B cell (primary cell): ENCODE results near the gene CERS6.

Experiments
- EZH2 ChIP-seq: IDR thresholded peaks from 2 replicates; pipeline ENCODE4 v1.6.1; 2012; ENCODE audit warnings: borderline replicate concordance, low read depth, mild to moderate bottlenecking, moderate library complexity, low read length; ENCODE audit not compliant: insufficient read depth, poor library complexity, severe bottlenecking
- TF ChIP-seq, protein P1 (sequence below): fragments of 200-600 bp; IDR thresholded peaks from one replicate; pipeline ENCODE4 v1.8.0; 2022; ENCODE audit warnings: antibody characterized with exemption, mild to moderate bottlenecking

DNA sequence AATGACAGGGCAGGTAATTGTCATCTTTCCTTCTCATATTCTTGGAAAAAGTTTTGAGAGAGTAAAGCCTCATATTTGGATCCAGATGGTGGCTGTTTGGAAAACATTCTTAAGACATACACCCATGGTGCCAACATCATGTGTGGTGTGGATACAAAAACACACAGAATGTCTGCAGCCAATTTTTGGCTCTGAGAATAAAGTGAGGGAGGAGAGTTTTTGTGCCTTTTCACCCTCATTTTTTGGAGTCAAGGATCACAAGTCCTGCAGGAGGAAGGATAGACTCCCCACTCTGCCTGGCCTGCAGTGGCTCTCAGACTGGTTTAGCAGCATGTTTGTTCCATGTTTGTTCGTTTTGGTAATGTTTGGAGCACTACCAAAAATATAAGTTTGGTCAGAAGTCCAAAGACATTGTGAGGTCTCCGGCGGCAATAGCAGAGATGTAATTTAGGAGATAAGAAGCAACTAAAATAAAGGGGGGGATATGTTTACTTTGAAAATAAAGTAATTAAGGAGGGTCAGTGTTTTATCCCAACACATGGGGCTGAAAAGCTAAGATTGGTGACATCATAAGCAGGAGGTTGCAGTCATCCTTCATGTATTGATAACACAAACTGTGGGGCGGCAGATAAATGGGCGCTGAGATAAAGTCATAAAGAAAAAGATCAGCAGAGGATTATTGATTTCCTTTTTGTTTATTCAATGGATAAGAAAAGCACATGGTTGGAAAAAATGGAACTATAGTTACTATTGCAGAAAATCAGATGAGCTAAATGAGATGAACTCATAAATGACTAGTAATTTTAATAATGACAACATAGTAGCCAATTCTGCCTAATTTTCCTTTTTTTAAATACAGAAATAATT, 347.0 kb downstream of the CERS6 start:
- TF ChIP-seq EZH2, result no peak
- TF ChIP-seq, protein P1, sequence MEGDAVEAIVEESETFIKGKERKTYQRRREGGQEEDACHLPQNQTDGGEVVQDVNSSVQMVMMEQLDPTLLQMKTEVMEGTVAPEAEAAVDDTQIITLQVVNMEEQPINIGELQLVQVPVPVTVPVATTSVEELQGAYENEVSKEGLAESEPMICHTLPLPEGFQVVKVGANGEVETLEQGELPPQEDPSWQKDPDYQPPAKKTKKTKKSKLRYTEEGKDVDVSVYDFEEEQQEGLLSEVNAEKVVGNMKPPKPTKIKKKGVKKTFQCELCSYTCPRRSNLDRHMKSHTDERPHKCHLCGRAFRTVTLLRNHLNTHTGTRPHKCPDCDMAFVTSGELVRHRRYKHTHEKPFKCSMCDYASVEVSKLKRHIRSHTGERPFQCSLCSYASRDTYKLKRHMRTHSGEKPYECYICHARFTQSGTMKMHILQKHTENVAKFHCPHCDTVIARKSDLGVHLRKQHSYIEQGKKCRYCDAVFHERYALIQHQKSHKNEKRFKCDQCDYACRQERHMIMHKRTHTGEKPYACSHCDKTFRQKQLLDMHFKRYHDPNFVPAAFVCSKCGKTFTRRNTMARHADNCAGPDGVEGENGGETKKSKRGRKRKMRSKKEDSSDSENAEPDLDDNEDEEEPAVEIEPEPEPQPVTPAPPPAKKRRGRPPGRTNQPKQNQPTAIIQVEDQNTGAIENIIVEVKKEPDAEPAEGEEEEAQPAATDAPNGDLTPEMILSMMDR, result no peak
